Activated T-cell treated with anti-CD3 and anti-CD28 coated beads, Interleukin-2, amount 50 U/mL, for 48 hours (primary cell): ENCODE results near the gene NFIA.

Source experiments
- DNase-seq, 2 experiments: peaks; one replicate each; pipeline ENCODE4 v3.0.0-alpha.2; 2020

Gene NFIA

GRCh38 chr1:61419657-61420056, 337.3 kb downstream of the NFIA start:
- no peak for DNase-seq

- no peak for DNase-seq
Observed at GRCh38 chr1:61420243-61420642, 337.9 kb downstream of the NFIA start.

GRCh38 chr1:61420909-61421835, 338.8 kb downstream of the NFIA start:
- DNase-seq, result no peak

- no peak for DNase-seq
Observed at GRCh38 chr1:61423643-61424042, 341.3 kb downstream of the NFIA start.

- no peak for DNase-seq
Observed at GRCh38 chr1:61424382-61424781, 342.0 kb downstream of the NFIA start.

GRCh38 chr1:61425040-61425439, 342.7 kb downstream of the NFIA start:
- no peak for DNase-seq

- DNase-seq, result no peak
Observed at GRCh38 chr1:61426254-61426653, 343.9 kb downstream of the NFIA start.

- no peak for DNase-seq
Observed at GRCh38 chr1:61426885-61427284, 344.5 kb downstream of the NFIA start.

- DNase-seq, result no peak
Observed at GRCh38 chr1:61427510-61427909, 345.1 kb downstream of the NFIA start.

- no peak for DNase-seq
Observed at GRCh38 chr1:61428146-61428545, 345.8 kb downstream of the NFIA start.

- no peak for DNase-seq
Observed at GRCh38 chr1:61432616-61433388, 350.4 kb downstream of the NFIA start.

- no peak for DNase-seq
Observed at GRCh38 chr1:61433646-61434045, 351.3 kb downstream of the NFIA start.

- DNase-seq, result no peak
Observed at GRCh38 chr1:61434276-61434675, 351.9 kb downstream of the NFIA start.

GRCh38 chr1:61435226-61435625, 352.9 kb downstream of the NFIA start:
- no peak for DNase-seq

- DNase-seq, result no peak
Observed at GRCh38 chr1:61436016-61436415, 353.7 kb downstream of the NFIA start.

- no peak for DNase-seq
Observed at GRCh38 chr1:61436491-61437120, 354.2 kb downstream of the NFIA start.

GRCh38 chr1:61439234-61439633, 356.9 kb downstream of the NFIA start:
- no peak for DNase-seq

GRCh38 chr1:61441723-61442262, 359.4 kb downstream of the NFIA start:
- no peak for DNase-seq

- no peak for DNase-seq
Observed at GRCh38 chr1:61442544-61442943, 360.2 kb downstream of the NFIA start.

GRCh38 chr1:61444288-61444687, 361.9 kb downstream of the NFIA start:
- DNase-seq, result no peak

- DNase-seq, result no peak
Observed at GRCh38 chr1:61445269-61445825, 363.0 kb downstream of the NFIA start.

- DNase-seq, result no peak
Observed at GRCh38 chr1:61446531-61446991, 364.2 kb downstream of the NFIA start.
